HepG2 (cell line): Measurements from ENCODE around the gene DNM3. TPM values are rescaled to one million over a fixed set of nuclear protein-coding genes. Genes with fewer than 3 reads are reported as not detected.

Experiments
- DZIP1 ChIP-seq: sonication (generic); formaldehyde crosslinking; IDR thresholded peaks from 2 replicates; pipeline ENCODE4 v1.5.0; 2020; ENCODE audit warnings: mild to moderate bottlenecking, missing genetic modification reagents
- MYPOP ChIP-seq: sonication (generic); formaldehyde crosslinking; IDR thresholded peaks from 2 replicates; pipeline ENCODE4 v1.8.1; 2023; ENCODE audit warnings: mild to moderate bottlenecking, moderate library complexity, missing genetic modification reagents
- PATZ1 ChIP-seq: sonication (generic); formaldehyde crosslinking; IDR thresholded peaks from 2 replicates; pipeline ENCODE4 v1.4.0; 2020; ENCODE audit warnings: missing genetic modification reagents
- PBX2 ChIP-seq: IDR thresholded peaks from 2 replicates; pipeline ENCODE4 v1.6.1; 2016; ENCODE audit warnings: control low read depth
- UBTF ChIP-seq: sonication (generic); formaldehyde crosslinking; IDR thresholded peaks from 2 replicates; pipeline ENCODE4 v1.4.0; 2020; ENCODE audit warnings: mild to moderate bottlenecking, missing genetic modification reagents
- ZBTB39 ChIP-seq: sonication (generic); formaldehyde crosslinking; IDR thresholded peaks from 2 replicates; pipeline ENCODE4 v1.5.0; 2020; ENCODE audit warnings: missing genetic modification reagents
- ZNF547 ChIP-seq: sonication (generic); formaldehyde crosslinking; IDR thresholded peaks from 2 replicates; pipeline ENCODE4 v1.5.1; 2020; ENCODE audit warnings: mild to moderate bottlenecking, missing genetic modification reagents
- polyA plus RNA-seq, 8 experiments: library from polyadenylated mRNA; depleted of rRNA in 3 of 8; stranded (reverse) in 7 of 8; unstranded in 1 of 8; fragments of >200 nt; fragmentation: Illumina TruSeq in 4 of 8; extraction: Trizol in 4 of 8; gene quantifications; 2 replicates each; pipeline versions ENCODE4 v1.2.1 to v1.2.3, GENCODE V29; 2011 to 2016; ENCODE audit warnings: low read depth in 4 of 8, missing spikeins in 1 of 8, mixed read lengths in 1 of 8; ENCODE audit not compliant: insufficient read depth in 1 of 8
- total RNA-seq, 5 experiments: library from RNA; depleted of rRNA; stranded (reverse); fragments of >200 nt; fragmentation: Illumina TruSeq; extraction: Trizol; gene quantifications; 2 replicates each; pipeline ENCODE4 v1.2.3, GENCODE V29; 2016; ENCODE audit warnings: low read depth in 1 of 5

The DNM3 gene
- total and polyA plus RNA-seq, 2 of the 13 experiments (the other 11 are each of a cell fraction or from before 2014, with no cell fraction given): 0.05 TPM; not detected in 1

GRCh38 chr1:172135076-172135672 lies 293.9 kb downstream of the DNM3 start (continued):
- TF ChIP-seq MYPOP (CRISPR knock-in tag): no peak
- no peak for TF ChIP-seq DZIP1 (CRISPR knock-in tag)
- no peak for TF ChIP-seq PBX2 (CRISPR knock-in tag)
- TF ChIP-seq ZBTB39 (CRISPR knock-in tag): no peak
- no peak for TF ChIP-seq ZNF547
- TF ChIP-seq PATZ1 (CRISPR knock-in tag): no peak
- TF ChIP-seq UBTF (CRISPR knock-in tag): no peak
